Upper lobe of left lung (tissue), 6 donors: ENCODE data around the gene SEMA5A. TPM values are rescaled to one million over a fixed set of nuclear protein-coding genes. Genes with fewer than 3 reads are reported as not detected.

Source experiments
- ATAC-seq, 2 donors: fragments of 200-7000 bp; cut with Tn5 transposase; one replicate each; pipeline ENCODE4 v1.9.1; 2022; ENCODE audit warnings: mild to moderate bottlenecking in 2 of 2, moderate library complexity in 2 of 2; ENCODE audit not compliant: low FRiP score in 2 of 2
- DNase-seq, 2 donors: peaks; one replicate each; pipeline ENCODE4 v3.0.0-alpha.2; 2019 to 2020
- H3K27ac ChIP-seq, 4 donors: fragments of 200-600 bp; sonication (generic); one replicate each; pipeline ENCODE4 v1.5.1; 2016 to 2019
- H3K27me3 ChIP-seq, 4 donors: fragments of 200-600 bp; sonication (generic); one replicate each; pipeline ENCODE4 v1.5.1; 2017 to 2019
- H3K36me3 ChIP-seq, 4 donors: fragments of 200-600 bp; sonication (generic); one replicate each; pipeline ENCODE4 v1.5.1; 2016 to 2019
- H3K4me1 ChIP-seq, 4 donors: fragments of 200-600 bp; sonication (generic); one replicate each; pipeline ENCODE4 v1.5.1; 2018 to 2019
- H3K4me3 ChIP-seq, 4 donors: fragments of 200-600 bp; sonication (generic); one replicate each; pipeline ENCODE4 v1.5.1; 2017 to 2019; ENCODE audit warnings: mild to moderate bottlenecking in 2 of 4, moderate library complexity in 1 of 4
- H3K9me3 ChIP-seq, 4 donors: fragments of 200-600 bp; sonication (generic); one replicate each; pipeline ENCODE4 v1.5.1; 2018 to 2019
- CTCF ChIP-seq, 6 experiments: fragments of 450-650 bp in 4 of 6; fragments of 200-600 bp in 2 of 6; sonication (generic) in 2 of 6; IDR thresholded peaks; one replicate each; pipeline ENCODE4 v1.5.1; 2016 to 2019; ENCODE audit warnings: antibody characterized with exemption in 6 of 6
- EP300 ChIP-seq, 4 donors: sonication (generic); formaldehyde crosslinking; IDR thresholded peaks; one replicate each; pipeline ENCODE4 v1.5.1; 2017; ENCODE audit warnings: antibody characterized with exemption in 4 of 4, control low read depth in 2 of 4
- POLR2A ChIP-seq, 4 donors: fragments of 450-650 bp; IDR thresholded peaks; one replicate each; pipeline ENCODE4 v1.5.1; 2016 to 2017; ENCODE audit warnings: antibody characterized with exemption in 4 of 4, mild to moderate bottlenecking in 2 of 4
- POLR2AphosphoS5 ChIP-seq, 2 donors: sonication (generic); formaldehyde crosslinking; IDR thresholded peaks; one replicate each; pipeline ENCODE4 v1.5.1; 2017; ENCODE audit warnings: antibody characterized with exemption in 2 of 2
- WGBS, 2 donors: methylation state at CpG; one replicate each; pipeline ENCODE4 v1.1.5; 2017 to 2018; 5-methylcytosine and 5-hydroxymethylcytosine counted together
- total RNA-seq, 6 donors: library from RNA; depleted of rRNA in 4 of 6; stranded (reverse); fragments of >200 nt in 4 of 6; gene quantifications; one replicate each; pipeline versions ENCODE4 v1.1.0 to v1.2.1, GENCODE V29; 2016 to 2021
- donor health status: DM: no; HTN: no; CAD: no; lungs with moderate emphysema.
- donor health status: DM: no; HTN: yes; CAD: no; lungs with severe emphysema.

Gene SEMA5A
- total RNA-seq, 6 donors from 2014 or later = 5.2 to 40.5 (median 27.5) TPM

- no peaks in the 10 kb centered on the region for H3K27me3 ChIP-seq
- TF ChIP-seq POLR2A (IDR thresholded peaks at IDR 0.05) (no peak), CTCF (IDR thresholded peaks at IDR 0.05) (no peak), EP300 (IDR thresholded peaks at IDR 0.05) (no peak), POLR2AphosphoS5 (IDR thresholded peaks at IDR 0.05) (no peak)
- WGBS, 2 donors = 74 to 81% methylated on average over 3 of the region's 3 CpGs
- H3K36me3 ChIP-seq = no peaks in the 10 kb centered on the region
- no peak overlapping the region for H3K4me3 ChIP-seq
- H3K4me1 ChIP-seq = no peaks in the 10 kb centered on the region
- ATAC-seq = no peak
- H3K27ac ChIP-seq = no peak overlapping the region
- H3K9me3 ChIP-seq = no peaks in the 10 kb centered on the region
- no peak for DNase-seq
These were observed 296.6 kb downstream of the SEMA5A start for GRCh38 chr5:9249231-9249630.

DNA sequence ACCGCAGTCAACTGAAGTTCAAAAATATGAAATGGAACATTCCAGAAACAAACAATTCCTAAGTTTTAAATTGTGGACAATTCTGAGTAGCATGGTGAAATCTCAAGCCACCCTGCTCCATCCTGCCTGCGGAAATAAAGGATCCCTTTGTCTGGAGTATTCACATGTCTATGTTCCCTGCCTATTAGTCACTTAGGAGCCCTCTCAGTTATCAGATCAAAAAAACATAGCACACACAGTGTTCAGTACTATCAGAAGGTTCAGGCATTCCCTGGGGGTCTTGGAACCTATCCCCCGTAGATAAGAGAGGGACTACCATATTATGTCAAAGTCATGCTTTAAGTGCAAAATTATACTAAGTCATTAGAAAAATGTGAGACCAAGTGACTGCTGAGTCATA lies 300.8 kb downstream of the SEMA5A start:
- no peak for DNase-seq
- Histone ChIP-seq H3K9me3 (no peaks in the 10 kb centered on the region), H3K27me3 (no peaks in the 10 kb centered on the region), H3K4me3 (no peak overlapping the region), H3K27ac (no peak overlapping the region), H3K4me1 (no peaks in the 10 kb centered on the region), H3K36me3 (no peaks in the 10 kb centered on the region)
- ATAC-seq = no peak
- TF ChIP-seq CTCF (IDR thresholded peaks at IDR 0.05) (no peak), EP300 (IDR thresholded peaks at IDR 0.05) (no peak), POLR2AphosphoS5 (IDR thresholded peaks at IDR 0.05) (no peak), POLR2A (IDR thresholded peaks at IDR 0.05) (no peak)
- WGBS, 2 donors = 79 to 87% methylated on average over 3 of the region's 3 CpGs

DNA sequence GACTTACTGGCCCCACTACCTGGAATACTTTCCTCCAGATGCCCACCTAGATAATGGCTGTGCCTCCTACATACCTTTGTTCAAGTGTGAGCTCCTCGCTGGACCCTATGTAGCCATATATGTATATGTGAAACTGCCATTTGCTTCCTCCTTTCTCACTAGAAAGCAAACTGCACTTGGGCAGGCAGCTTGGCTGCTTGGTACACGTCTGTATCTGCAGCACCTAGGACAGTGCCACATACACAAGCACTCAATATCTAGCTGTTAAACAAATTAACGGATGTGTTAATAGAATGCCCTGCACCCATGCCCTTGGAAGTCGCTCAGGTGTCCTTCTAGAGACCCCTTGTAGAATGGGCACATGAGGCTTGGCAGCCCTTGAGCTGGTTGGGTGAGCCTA lies 301.5 kb downstream of the SEMA5A start:
- TF ChIP-seq POLR2A (IDR thresholded peaks at IDR 0.05) (no peak), POLR2AphosphoS5 (IDR thresholded peaks at IDR 0.05) (no peak), EP300 (IDR thresholded peaks at IDR 0.05) (no peak), CTCF (IDR thresholded peaks at IDR 0.05) (no peak)
- no peak for DNase-seq
- WGBS, 2 donors = 63 to 71% methylated on average over 2 to 4 of the region's 4 CpGs
- Histone ChIP-seq H3K27me3 (no peaks in the 10 kb centered on the region), H3K27ac (no peak overlapping the region), H3K9me3 (no peaks in the 10 kb centered on the region), H3K36me3 (no peaks in the 10 kb centered on the region), H3K4me1 (no peaks in the 10 kb centered on the region), H3K4me3 (no peak overlapping the region)
- no peak for ATAC-seq

DNA sequence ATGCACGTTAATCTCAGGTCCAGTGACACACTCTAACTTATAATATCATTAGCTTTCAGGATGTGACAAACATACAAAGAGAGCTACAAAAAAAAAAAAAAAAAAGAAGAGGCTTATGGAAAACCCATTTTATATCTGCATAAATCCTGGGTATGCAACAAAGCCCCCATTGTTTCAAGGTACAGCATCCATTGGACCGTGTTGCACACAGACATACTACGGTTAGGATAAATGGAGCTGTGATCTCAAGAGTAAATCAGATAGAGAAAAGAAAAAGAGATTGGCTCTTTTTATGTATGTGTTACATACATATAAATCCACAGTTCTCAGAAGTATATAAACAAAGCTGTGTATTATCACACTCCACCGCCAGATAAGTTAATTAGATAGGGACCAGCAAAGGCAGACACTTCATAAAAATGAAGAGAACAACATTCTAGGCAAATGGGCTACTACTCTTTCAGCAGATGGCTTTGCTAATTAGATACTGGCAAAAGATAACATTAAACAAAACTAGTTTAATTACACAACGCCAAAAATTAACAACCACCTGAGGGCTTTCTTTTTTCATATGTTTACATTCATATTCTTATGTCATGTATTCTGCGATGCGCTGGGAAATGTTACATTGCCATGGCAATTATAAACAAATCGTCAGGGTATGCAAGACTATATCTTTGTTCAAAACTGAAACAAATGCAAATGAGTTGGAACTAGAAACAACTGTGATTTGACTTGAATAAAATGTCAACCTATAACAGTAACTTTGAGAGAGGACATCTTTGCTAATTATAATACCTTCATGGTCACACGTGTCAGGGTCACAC lies 304.2 kb downstream of the SEMA5A start:
- Histone ChIP-seq H3K4me3 (no peak overlapping the region), H3K4me1 (no peaks in the 10 kb centered on the region), H3K27ac (no peak overlapping the region), H3K9me3 (no peaks in the 10 kb centered on the region), H3K27me3 (no peaks in the 10 kb centered on the region), H3K36me3 (no peaks in the 10 kb centered on the region)
- WGBS, 2 donors = 77 to 84% methylated on average over 9 of the region's 9 CpGs
- ATAC-seq = no peak
- no peak for DNase-seq
- no peak for TF ChIP-seq CTCF (IDR thresholded peaks at IDR 0.05)
- TF ChIP-seq POLR2AphosphoS5 (IDR thresholded peaks at IDR 0.05) = no peak
- TF ChIP-seq POLR2A (IDR thresholded peaks at IDR 0.05) = no peak
- no peak for TF ChIP-seq EP300 (IDR thresholded peaks at IDR 0.05)

- Histone ChIP-seq H3K9me3 (no peaks in the 10 kb centered on the region), H3K36me3 (no peaks in the 10 kb centered on the region), H3K4me1 (no peaks in the 10 kb centered on the region), H3K27ac (no peak overlapping the region), H3K27me3 (no peaks in the 10 kb centered on the region), H3K4me3 (no peak overlapping the region)
- 63 to 78% methylated on average over 2 of the region's 2 CpGs for WGBS, 2 donors
- TF ChIP-seq POLR2AphosphoS5 (IDR thresholded peaks at IDR 0.05) (no peak), POLR2A (IDR thresholded peaks at IDR 0.05) (no peak), EP300 (IDR thresholded peaks at IDR 0.05) (no peak), CTCF (IDR thresholded peaks at IDR 0.05) (no peak)
- DNase-seq (no peak), ATAC-seq (no peak)
These were observed 305.4 kb downstream of the SEMA5A start for GRCh38 chr5:9240431-9240830.
